GM23248 (cell line): ENCODE data around the gene TMTC1.

Experiments
- EZH2 ChIP-seq: fragments of 200-600 bp; sonication (generic); IDR thresholded peaks from 2 replicates; pipeline ENCODE4 v1.6.1; 2018; ENCODE audit warnings: antibody characterized with exemption, mild to moderate bottlenecking; ENCODE audit not compliant: insufficient read depth, poor library complexity, severe bottlenecking
- EZH2phosphoT487 ChIP-seq: fragments of 200-600 bp; sonication (generic); IDR thresholded peaks from 2 replicates; pipeline ENCODE4 v1.6.1; 2018; ENCODE audit warnings: antibody characterized with exemption, moderate library complexity, mild to moderate bottlenecking, low read depth; ENCODE audit not compliant: insufficient read depth

- TF ChIP-seq EZH2phosphoT487 (no peak), EZH2 (no peak)
Measured at GRCh38 chr12:29582146-29582545, 201.6 kb downstream of the TMTC1 start.
